ENCODE results near the gene ADAMTS1.
"Not testable (repeated sequence)": the region's sequence is repeated elsewhere in the genome, so short reads cannot be mapped to it uniquely, and the experiment has no call there.

ADAMTS1 gene

GRCh38 chr21:26845066-26845758 is at the start of gene ADAMTS1:
Gene ADAMTS1 (minus strand): TSS chr21:26845409. CDS start chr21:26844954, 455 bp downstream.
- no peak for DNase-seq (ENCODE audit: low read depth in 2 of 2)

GRCh38 chr21:26892151-26892550 is 46.9 kb upstream of the ADAMTS1 start:
- no peak for DNase-seq (ENCODE audit: low read depth in 2 of 2)

- DNase-seq (ENCODE audit: low read depth in 2 of 2), result no peak
These were observed 43.7 kb upstream of the ADAMTS1 start for GRCh38 chr21:26888931-26889330.

- DNase-seq (ENCODE audit: low read depth in 2 of 2), result no peak
These were observed 43.0 kb upstream of the ADAMTS1 start for GRCh38 chr21:26888256-26888655.

GRCh38 chr21:26887251-26887650 is 42.0 kb upstream of the ADAMTS1 start:
- DNase-seq (ENCODE audit: low read depth in 2 of 2), result no peak

GRCh38 chr21:26884436-26884835 is 39.2 kb upstream of the ADAMTS1 start:
- no peak for DNase-seq (ENCODE audit: low read depth in 2 of 2)

- no peak for DNase-seq (ENCODE audit: low read depth in 2 of 2)
These were observed 38.6 kb upstream of the ADAMTS1 start for GRCh38 chr21:26883768-26884167.

- DNase-seq (ENCODE audit: low read depth in 2 of 2), result no peak
These were observed 36.5 kb upstream of the ADAMTS1 start for GRCh38 chr21:26881504-26882228.

- no peak for DNase-seq (ENCODE audit: low read depth in 2 of 2)
These were observed 31.8 kb upstream of the ADAMTS1 start for GRCh38 chr21:26877018-26877417.

GRCh38 chr21:26874347-26874746 is 29.1 kb upstream of the ADAMTS1 start:
- no peak for DNase-seq (ENCODE audit: low read depth in 2 of 2)

GRCh38 chr21:26865857-26866256 is 20.6 kb upstream of the ADAMTS1 start:
- DNase-seq (ENCODE audit: low read depth in 2 of 2), result no peak

- DNase-seq (ENCODE audit: low read depth in 2 of 2), result not testable (repeated sequence)
These were observed 11.7 kb upstream of the ADAMTS1 start for GRCh38 chr21:26856871-26857350.

GRCh38 chr21:26854695-26855094 is 9.5 kb upstream of the ADAMTS1 start:
- DNase-seq (ENCODE audit: low read depth in 2 of 2), result not testable (repeated sequence)

GRCh38 chr21:26852423-26852822 is 7.2 kb upstream of the ADAMTS1 start:
- no peak for DNase-seq (ENCODE audit: low read depth in 2 of 2)

- DNase-seq (ENCODE audit: low read depth in 2 of 2), result no peak
These were observed 6.1 kb upstream of the ADAMTS1 start for GRCh38 chr21:26851109-26851944.

GRCh38 chr21:26850116-26850643 is 5.0 kb upstream of the ADAMTS1 start:
- no peak for DNase-seq (ENCODE audit: low read depth in 2 of 2)

GRCh38 chr21:26849428-26850115 is 4.4 kb upstream of the ADAMTS1 start:
- DNase-seq (ENCODE audit: low read depth in 2 of 2), result no peak

- no peak for DNase-seq (ENCODE audit: low read depth in 2 of 2)
These were observed 2.7 kb upstream of the ADAMTS1 start for GRCh38 chr21:26847921-26848320.

GRCh38 chr21:26847002-26847401 is 1.8 kb upstream of the ADAMTS1 start:
- no peak for DNase-seq (ENCODE audit: low read depth in 2 of 2)

GRCh38 chr21:26846036-26846931 is 1.1 kb upstream of the ADAMTS1 start:
- no peak for DNase-seq (ENCODE audit: low read depth in 2 of 2)

GRCh38 chr21:26845759-26846035 is 488 bp upstream of the ADAMTS1 start:
- DNase-seq (ENCODE audit: low read depth in 2 of 2), result no peak

All from stimulated activated CD8-positive, alpha-beta memory T cell treated with anti-CD3 and anti-CD28 coated beads, Interleukin-2, amount 100 ng/mL, for 1 hour (primary cell).